Right atrium auricular region (tissue), 2 donors: ENCODE data around the gene MYO1C. TPM values are rescaled to one million over a fixed set of nuclear protein-coding genes. Genes with fewer than 3 reads are reported as not detected.

Experiments
- DNase-seq: peaks from one replicate; pipeline ENCODE4 v3.0.0-alpha.2; 2019; ENCODE audit warnings: low spot score
- H3K27ac ChIP-seq, 2 donors: fragments of 200-600 bp; sonication (generic); 1 replicate in 1 of 2; 2 replicates in 1 of 2; pipeline ENCODE4 v1.5.1; 2016 to 2019
- H3K27me3 ChIP-seq, 2 donors: fragments of 200-600 bp; sonication (generic); one replicate each; pipeline versions ENCODE4 v1.5.1 to v1.6.0; 2017 to 2019
- H3K36me3 ChIP-seq: fragments of 200-600 bp; sonication (generic); one replicate; pipeline ENCODE4 v1.5.1; 2016
- H3K4me1 ChIP-seq, 2 donors: fragments of 200-600 bp; sonication (generic); one replicate each; pipeline versions ENCODE4 v1.5.1 to v1.6.0; 2017 to 2019
- H3K4me3 ChIP-seq, 2 donors: fragments of 200-600 bp; sonication (generic); 1 replicate in 1 of 2; 2 replicates in 1 of 2; pipeline ENCODE4 v1.5.1; 2017 to 2019; ENCODE audit warnings: mild to moderate bottlenecking in 1 of 2, moderate library complexity in 1 of 2
- H3K9me3 ChIP-seq, 2 donors: fragments of 200-600 bp; sonication (generic); one replicate each; pipeline ENCODE4 v1.5.1; 2019
- total RNA-seq, 2 donors: library from RNA; depleted of rRNA; stranded (reverse); fragments of >200 nt; gene quantifications; one replicate each; pipeline ENCODE4 v1.1.0, GENCODE V29; 2016
- TF ChIP-seq, protein P1 (sequence below), 2 donors: fragments of 200-600 bp; sonication (generic); IDR thresholded peaks; one replicate each; pipeline ENCODE4 v1.5.1; 2019; ENCODE audit warnings: antibody characterized with exemption in 2 of 2

Gene MYO1C
- total RNA-seq, 2 donors from 2014 or later, result 83.6 to 161 TPM

DNA sequence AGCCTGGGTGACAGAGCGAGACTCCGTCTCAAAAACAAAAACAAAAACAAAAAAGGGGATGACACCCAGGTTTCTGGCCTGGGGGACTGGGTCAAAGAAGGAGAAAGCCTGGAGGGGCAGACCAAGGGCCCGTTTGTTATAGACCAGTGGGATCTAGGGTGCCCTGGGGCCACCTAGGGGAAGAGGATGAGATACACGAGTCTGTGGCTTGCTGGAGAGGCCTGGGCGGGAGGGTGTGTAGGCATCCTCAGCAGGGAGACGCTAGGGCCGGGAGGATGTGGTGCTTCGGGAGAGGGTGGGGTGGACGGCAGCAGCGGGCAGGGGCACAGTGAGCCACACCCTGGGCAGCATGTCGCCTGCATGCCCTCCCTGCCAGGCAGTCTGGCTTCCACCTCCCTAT, 19.3 kb downstream of the MYO1C start:
- Histone ChIP-seq H3K4me3 (no peak overlapping the region), H3K4me1 (no peaks in the 10 kb centered on the region), H3K27ac (no peak overlapping the region), H3K9me3 (no peaks in the 10 kb centered on the region), H3K36me3 (peaks cover 94% of the 10 kb centered on the region), H3K27me3 (no peaks in the 10 kb centered on the region)
- DNase-seq, result no peak
- TF ChIP-seq, protein P1, sequence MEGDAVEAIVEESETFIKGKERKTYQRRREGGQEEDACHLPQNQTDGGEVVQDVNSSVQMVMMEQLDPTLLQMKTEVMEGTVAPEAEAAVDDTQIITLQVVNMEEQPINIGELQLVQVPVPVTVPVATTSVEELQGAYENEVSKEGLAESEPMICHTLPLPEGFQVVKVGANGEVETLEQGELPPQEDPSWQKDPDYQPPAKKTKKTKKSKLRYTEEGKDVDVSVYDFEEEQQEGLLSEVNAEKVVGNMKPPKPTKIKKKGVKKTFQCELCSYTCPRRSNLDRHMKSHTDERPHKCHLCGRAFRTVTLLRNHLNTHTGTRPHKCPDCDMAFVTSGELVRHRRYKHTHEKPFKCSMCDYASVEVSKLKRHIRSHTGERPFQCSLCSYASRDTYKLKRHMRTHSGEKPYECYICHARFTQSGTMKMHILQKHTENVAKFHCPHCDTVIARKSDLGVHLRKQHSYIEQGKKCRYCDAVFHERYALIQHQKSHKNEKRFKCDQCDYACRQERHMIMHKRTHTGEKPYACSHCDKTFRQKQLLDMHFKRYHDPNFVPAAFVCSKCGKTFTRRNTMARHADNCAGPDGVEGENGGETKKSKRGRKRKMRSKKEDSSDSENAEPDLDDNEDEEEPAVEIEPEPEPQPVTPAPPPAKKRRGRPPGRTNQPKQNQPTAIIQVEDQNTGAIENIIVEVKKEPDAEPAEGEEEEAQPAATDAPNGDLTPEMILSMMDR (IDR thresholded peaks at IDR 0.05), result no peak

- TF ChIP-seq, protein P1 (IDR thresholded peaks at IDR 0.05), result no peak
Observed at GRCh38 chr17:1471911-1472821, 20.3 kb downstream of the MYO1C start.

GRCh38 chr17:1471490-1471889, 21.0 kb downstream of the MYO1C start:
- Histone ChIP-seq H3K9me3 (no peaks in the 10 kb centered on the region), H3K27ac (no peak overlapping the region), H3K27me3 (no peaks in the 10 kb centered on the region), H3K4me3 (no peak overlapping the region), H3K36me3 (peaks cover 93% of the 10 kb centered on the region), H3K4me1 (no peaks in the 10 kb centered on the region)
- no peak for DNase-seq
- TF ChIP-seq, protein P1 (IDR thresholded peaks at IDR 0.05), result no peak

More at GRCh38 chr17:1471911-1472821, 20.3 kb downstream of the MYO1C start:
- Histone ChIP-seq H3K9me3 (no peaks in the 10 kb centered on the region), H3K4me3 (no peak overlapping the region), H3K36me3 (peaks cover 93% of the 10 kb centered on the region), H3K4me1 (no peaks in the 10 kb centered on the region), H3K27ac (no peak overlapping the region), H3K27me3 (no peaks in the 10 kb centered on the region)
- no peak for DNase-seq

GRCh38 chr17:1470755-1471462, 21.6 kb downstream of the MYO1C start:
- Histone ChIP-seq H3K27ac (no peak overlapping the region), H3K4me1 (no peaks in the 10 kb centered on the region), H3K27me3 (no peaks in the 10 kb centered on the region), H3K4me3 (no peak overlapping the region), H3K9me3 (no peaks in the 10 kb centered on the region), H3K36me3 (peaks cover 94% of the 10 kb centered on the region)
- DNase-seq, result no peak
- TF ChIP-seq, protein P1 (IDR thresholded peaks at IDR 0.05), result no peak

- TF ChIP-seq, protein P1 (IDR thresholded peaks at IDR 0.05), result no peak
- Histone ChIP-seq H3K4me1 (no peaks in the 10 kb centered on the region), H3K27me3 (no peaks in the 10 kb centered on the region), H3K9me3 (no peaks in the 10 kb centered on the region), H3K36me3 (peaks cover 94% of the 10 kb centered on the region), H3K27ac (no peak overlapping the region), H3K4me3 (no peak overlapping the region)
- no peak for DNase-seq
Observed at GRCh38 chr17:1470071-1470754, 22.3 kb downstream of the MYO1C start.
